ENCODE data around the gene BACH2.
"Not testable (repeated sequence)": the region's sequence is repeated elsewhere in the genome, so short reads cannot be mapped to it uniquely, and the experiment has no call there.

BACH2 gene

DNA sequence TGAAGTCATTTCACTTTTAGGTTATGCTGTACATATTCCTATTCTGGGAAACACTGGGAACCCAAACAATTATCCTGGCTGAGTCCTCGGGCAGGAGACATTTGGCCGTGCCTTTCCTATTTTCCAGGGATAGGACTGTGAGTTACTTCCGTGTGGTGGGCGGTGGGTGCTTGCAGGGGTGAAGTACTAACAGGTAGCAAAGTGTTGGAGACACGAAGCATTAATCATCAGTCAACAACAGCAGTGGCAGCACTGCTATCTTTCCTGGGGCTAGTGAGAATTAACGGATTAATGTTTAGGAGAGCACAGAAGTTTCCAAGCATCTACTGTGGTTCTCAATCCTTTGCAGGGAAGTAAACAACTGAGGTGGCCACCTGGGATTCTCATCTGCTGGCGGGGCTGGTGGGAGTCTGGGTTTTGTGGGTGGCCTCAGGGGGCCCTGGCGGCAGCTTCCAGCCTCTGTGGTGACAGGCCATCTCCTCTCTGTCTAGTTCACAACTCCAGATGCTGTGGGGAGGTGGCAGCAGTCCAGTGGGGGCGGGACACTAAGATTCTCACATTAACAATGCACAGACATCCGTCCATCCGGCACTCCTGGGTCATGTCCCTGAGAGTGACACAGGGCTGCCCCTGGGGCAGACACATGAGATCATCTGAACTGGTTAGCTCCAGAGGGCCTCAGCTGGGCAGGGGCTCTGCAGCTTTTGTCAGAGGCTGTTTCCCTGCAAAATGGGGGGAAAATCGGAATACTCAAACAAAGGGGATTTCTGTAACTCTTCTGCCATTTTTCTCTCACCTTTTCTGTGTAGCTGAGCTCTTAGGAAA, 311.5 kb downstream of the BACH2 start:
- DNase-seq = no peak

- DNase-seq = no peak
Observed at GRCh38 chr6:89980353-89980752, 316.3 kb downstream of the BACH2 start.

DNA sequence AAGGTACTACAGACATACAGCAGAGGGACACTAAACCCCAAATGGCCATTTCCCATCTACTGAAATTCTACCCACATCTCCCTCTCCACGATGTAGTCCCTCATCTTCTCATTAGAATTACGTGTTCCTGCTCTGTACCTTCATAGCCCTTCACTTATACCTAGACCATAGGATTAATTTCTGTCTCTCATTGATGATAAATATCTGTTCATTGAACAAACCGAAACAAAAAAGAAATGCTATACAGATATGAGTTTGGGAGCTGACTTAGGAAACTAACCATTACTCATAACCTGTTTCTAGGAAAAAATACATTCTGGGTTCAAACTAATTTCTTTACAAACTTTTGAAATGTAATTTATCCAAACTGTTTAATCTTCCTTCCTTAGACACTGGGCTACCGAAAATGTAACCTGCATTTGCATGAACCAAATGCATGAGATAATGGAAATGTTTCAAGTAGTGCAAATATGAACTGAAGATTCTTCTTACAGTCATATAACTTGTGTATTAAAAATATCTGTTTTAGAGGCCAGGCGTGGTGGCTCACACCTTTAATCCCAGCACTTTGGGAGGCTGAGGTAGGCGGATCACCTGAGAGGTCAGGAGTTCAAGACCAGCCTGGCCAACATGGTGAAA, 317.0 kb downstream of the BACH2 start:
- no peak for DNase-seq

DNA sequence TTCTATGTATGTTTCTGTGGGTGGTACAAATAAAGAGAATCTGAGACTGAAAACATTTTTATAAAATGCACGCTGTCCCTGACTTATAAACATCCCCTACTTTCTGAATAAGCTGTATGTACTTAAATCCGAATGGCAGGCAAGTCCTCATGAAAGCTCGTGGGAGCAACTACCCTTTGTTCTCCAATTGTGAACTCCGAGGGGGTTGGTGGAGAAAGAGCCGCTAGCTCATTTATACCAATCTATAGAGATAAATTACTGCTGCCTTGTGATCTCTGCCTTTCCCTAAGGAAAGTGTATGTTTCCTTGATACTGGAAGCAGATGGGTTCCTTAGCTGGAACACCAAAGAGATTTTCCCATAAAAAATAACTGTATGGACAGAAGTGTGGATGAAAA, 317.9 kb downstream of the BACH2 start:
- DNase-seq = no peak

DNA sequence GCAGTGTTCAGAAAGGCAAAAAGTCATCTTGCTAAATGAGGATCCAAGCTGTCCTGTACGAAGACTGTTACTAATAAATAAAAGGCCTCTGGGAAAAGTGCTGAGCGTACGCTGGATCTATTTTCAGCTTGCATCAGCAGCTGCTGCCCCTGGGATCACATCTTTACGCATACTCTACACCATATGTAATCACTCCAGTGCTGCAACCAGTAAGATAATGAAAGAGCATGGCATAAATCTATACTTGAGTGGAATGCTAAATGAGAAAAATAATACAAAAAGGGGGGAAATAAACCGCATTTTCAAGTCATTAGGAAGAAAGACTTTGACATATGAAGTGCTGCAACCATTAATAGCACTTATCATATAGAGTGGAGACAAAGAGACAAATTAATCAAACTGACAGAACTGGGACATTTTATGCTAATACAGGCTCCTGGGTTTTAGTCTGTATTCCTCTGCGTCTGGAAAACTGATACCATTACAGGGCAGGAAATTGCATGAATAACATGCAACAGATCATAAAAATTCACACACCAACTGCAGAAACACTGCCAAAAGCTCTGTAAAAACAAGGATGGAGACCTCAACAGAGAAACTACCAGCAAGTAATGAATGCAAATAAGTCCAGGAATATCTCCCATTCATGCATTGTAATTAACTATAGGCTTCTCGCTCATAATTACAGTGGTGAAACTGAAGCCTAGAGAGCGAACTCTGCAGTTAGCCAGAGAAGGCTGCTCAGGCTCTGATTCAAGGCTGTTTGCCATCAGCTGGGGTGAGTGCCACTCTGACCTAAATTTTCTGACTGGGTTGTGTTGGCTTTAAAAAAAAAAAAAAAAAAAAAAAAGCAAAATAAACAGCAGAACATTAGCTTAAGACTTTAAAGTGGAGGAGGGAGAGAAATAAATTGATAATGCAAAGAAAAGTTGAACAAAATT, 318.6 kb downstream of the BACH2 start:
- DNase-seq = no peak

GRCh38 chr6:89976694-89977020, 320.0 kb downstream of the BACH2 start:
- no peak for DNase-seq

- DNase-seq = no peak
Observed at GRCh38 chr6:89975991-89976693, 320.5 kb downstream of the BACH2 start.

DNA sequence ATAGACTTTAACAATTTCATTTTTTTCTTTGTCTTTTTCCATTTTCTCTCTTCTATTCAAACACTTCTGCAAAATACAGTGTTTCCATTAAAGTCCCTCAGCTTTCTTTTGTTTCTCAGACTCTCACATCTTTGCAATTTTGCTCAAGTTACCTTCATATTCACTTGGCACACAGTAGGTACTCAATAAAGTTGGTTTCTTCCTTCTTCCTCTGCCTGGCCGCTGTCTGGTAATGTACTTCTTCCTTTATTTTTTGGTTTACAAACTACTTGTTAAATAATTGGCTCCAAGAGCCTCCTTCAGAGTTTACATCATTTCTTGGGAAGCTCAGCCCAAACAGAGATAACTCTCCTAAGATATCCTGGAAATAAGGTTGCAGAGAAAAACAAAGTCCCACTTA, 321.3 kb downstream of the BACH2 start:
- DNase-seq = no peak

DNA sequence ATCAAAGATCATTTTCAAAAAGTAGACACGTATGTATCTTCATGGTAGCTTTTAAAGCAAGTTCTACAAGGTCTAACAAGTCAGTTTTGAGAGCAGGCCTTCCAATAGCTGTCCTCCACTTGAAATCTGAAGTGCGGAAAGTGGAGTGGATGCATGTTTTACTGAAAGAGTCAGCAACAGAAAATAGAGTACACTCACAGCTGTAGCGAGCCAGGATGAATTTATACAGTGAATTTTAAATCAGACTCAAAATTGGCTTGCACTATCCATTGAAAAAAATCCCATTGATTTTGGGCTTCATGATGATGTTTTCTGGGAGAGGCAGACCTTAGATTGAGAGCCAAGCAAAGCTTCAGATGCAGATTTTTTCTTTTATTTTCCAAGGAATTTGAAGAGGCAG, 321.8 kb downstream of the BACH2 start:
- DNase-seq = no peak

GRCh38 chr6:89972025-89972381, 324.6 kb downstream of the BACH2 start:
- no peak for DNase-seq

- not testable (repeated sequence) for DNase-seq
Observed at GRCh38 chr6:89971338-89972024, 325.2 kb downstream of the BACH2 start.

DNA sequence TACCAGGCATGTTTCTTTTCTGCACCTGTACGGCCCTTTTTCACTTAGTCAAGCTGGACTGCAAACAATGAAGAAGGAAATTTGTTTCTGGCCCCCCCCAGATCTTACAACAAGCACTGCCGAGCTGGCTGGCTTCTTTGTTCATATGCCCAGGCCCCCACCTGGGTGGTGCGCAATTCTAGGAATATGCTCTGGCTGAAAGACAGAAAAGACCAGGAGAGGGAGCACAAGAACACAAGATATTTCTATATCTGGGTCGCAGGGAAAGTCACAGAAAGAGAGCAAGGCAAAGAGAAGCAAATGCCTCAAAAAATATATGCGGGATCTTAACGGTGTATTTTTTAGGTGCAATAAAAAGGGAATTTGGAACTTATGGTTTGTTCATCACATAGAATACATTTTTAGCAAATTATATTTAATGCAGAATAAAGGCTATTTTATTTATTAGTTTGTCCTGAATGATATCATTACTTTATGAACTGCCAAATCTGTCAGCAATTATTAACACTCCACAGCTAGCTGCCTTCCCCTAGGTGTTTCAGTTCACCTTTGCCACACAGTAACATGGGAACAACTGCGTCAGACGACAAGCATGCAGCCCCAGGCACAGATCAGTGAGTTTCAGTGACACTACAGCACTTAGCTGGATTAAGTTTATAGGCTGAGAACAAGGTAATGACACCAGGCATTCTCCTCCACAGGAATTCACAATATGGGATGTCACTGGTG, 325.9 kb downstream of the BACH2 start:
- DNase-seq = peak; percentile 83

- peak; percentile 21 for DNase-seq
Observed at GRCh38 chr6:89970072-89970471, 326.6 kb downstream of the BACH2 start.

GRCh38 chr6:89966913-89967312, 329.7 kb downstream of the BACH2 start:
- DNase-seq = no peak

- DNase-seq = peak; percentile 12
Observed at GRCh38 chr6:89966228-89966544, 330.5 kb downstream of the BACH2 start.

DNA sequence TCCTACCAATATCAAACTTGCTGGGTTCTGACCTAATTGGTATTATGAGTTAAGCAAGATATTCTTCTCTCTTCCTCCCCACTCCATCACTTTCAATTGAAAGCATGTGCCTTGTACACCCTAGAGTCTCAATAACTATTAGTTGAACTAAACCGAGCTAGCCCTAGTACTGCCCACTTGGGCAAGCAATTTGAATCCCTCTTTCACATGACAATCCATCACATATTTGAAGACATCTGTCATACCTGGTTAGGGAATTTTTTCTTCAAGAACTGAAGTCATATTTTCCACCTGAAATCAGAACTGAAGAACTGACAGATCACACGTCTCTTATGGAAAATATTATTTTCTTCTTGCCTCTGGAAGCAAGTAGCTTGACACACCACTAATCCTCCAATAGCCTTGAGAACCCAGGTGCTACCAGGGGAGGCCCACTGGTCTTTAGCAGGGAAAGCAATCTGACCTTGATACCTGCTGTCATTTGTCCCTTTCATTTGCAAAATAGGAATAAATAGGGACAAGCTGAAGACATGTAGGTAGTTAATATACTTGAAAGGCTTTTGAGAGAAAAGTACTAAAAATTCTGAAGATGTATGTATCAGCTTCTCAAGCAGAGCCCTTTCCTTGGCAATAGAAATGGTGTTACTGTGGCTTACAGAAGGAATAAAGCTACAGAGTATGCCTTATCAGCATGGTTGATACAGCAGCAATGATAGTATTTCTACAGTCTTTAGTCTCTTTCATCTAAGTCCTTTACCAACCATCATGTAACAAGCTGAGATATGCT, 331.0 kb downstream of the BACH2 start:
- no peak for DNase-seq

GRCh38 chr6:89963391-89963790, 333.3 kb downstream of the BACH2 start:
- DNase-seq = no peak

DNA sequence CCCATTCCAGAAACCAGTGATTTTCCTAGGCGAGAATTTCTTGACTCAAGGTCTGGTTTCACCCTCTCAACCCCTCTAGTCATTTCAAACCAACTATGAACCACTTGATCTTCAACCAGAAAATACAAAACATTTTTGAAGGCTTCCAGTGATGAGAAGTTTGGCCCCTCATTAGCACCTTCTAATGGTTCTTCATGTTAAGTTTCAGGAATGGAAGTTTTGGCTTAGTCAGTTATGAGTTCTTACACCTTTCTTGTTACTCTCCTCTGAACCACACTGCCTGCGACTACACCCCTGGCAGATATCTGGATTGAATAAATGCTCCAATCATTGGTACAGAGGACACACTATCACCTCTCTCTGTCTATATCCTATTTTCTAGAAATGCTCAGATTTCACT, 335.2 kb downstream of the BACH2 start:
- DNase-seq = no peak

- DNase-seq = no peak
Observed at GRCh38 chr6:89959883-89960282, 336.8 kb downstream of the BACH2 start.

- DNase-seq = no peak
Observed at GRCh38 chr6:89956182-89956581, 340.5 kb downstream of the BACH2 start.

DNA sequence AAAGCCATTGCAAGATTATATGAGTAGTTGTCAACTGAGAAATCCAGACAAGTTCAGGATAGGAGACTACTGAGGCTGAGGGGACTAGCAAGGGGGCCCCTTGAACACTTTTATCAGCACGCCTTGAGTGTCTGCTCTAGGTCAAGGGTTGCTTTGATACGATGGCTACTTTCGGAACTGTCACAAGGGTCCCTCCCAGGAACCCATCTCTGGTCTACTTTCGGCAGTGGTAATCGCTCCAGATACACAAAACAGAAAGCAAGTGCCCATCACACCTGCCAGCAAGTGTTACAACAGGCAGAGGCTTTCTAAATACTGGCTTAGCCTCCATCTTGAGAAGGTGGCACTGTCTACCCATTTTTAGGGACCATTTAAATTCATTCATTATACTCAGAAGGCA, 341.3 kb downstream of the BACH2 start:
- no peak for DNase-seq

All from hematopoietic multipotent progenitor cell treated with erythropoietin and hydrocortisone succinate and interleukin-3 and kit ligand, for 4 days (in vitro differentiated cells).